Breast epithelium (tissue), 4 donors: Measurements from ENCODE around the gene CLCN2. TPM values are rescaled to one million over a fixed set of nuclear protein-coding genes. Genes with fewer than 3 reads are reported as not detected.

ENCODE experiments used
- DNase-seq, 2 donors: peaks; one replicate each; pipeline ENCODE4 v3.0.0-alpha.2; 2019; ENCODE audit warnings: low spot score in 2 of 2
- H3K27ac ChIP-seq, 2 donors: fragments of 200-600 bp; sonication (generic) in 1 of 2; one replicate each; pipeline ENCODE4 v1.5.1; 2016 to 2019; ENCODE audit warnings: mild to moderate bottlenecking in 1 of 2
- H3K27me3 ChIP-seq, 2 donors: fragments of 200-600 bp; sonication (generic) in 1 of 2; one replicate each; pipeline versions ENCODE4 v1.5.1 to v1.6.0; 2017 to 2019; ENCODE audit warnings: control low read depth in 1 of 2, mild to moderate bottlenecking in 1 of 2
- H3K36me3 ChIP-seq: fragments of 200-600 bp; one replicate; pipeline ENCODE4 v1.5.1; 2019
- H3K4me1 ChIP-seq, 2 donors: fragments of 200-600 bp; sonication (generic); one replicate each; pipeline ENCODE4 v1.5.1; 2016 to 2019; ENCODE audit warnings: control low read depth in 1 of 2
- H3K4me3 ChIP-seq, 3 donors: fragments of 200-600 bp; sonication (generic); 1 replicate in 2 of 3; 2 replicates in 1 of 3; pipeline ENCODE4 v1.5.1; 2016 to 2019; ENCODE audit warnings: mild to moderate bottlenecking in 3 of 3, moderate library complexity in 2 of 3
- H3K9me3 ChIP-seq, 2 donors: fragments of 200-600 bp; sonication (generic) in 1 of 2; one replicate each; pipeline ENCODE4 v1.5.1; 2016 to 2019; ENCODE audit warnings: control low read depth in 1 of 2
- POLR2A ChIP-seq: fragments of 450-650 bp; IDR thresholded peaks from one replicate; pipeline ENCODE4 v1.6.1; 2016; ENCODE audit warnings: antibody characterized with exemption, mild to moderate bottlenecking, moderate library complexity
- POLR2AphosphoS5 ChIP-seq, 3 donors: sonication (generic); formaldehyde crosslinking; IDR thresholded peaks; one replicate each; pipeline ENCODE4 v1.6.1; 2017; ENCODE audit warnings: antibody characterized with exemption in 3 of 3
- intact Hi-C: fragments of 100-400 bp; cut with DNase I; formaldehyde crosslinking; loops from one replicate; pipeline ENCODE4 v1.15.1; 2023; ENCODE audit warnings: low total_unique reads
- total RNA-seq, 3 donors: library from RNA; depleted of rRNA; stranded (reverse); fragments of >200 nt; gene quantifications; one replicate each; pipeline ENCODE4 v1.1.0, GENCODE V29; 2016
- TF ChIP-seq, protein P1 (sequence below), 3 donors: fragments of 450-650 bp; IDR thresholded peaks; one replicate each; pipeline ENCODE4 v1.5.1; 2016 to 2017; ENCODE audit warnings: antibody characterized with exemption in 3 of 3, mild to moderate bottlenecking in 3 of 3, moderate library complexity in 3 of 3

Gene CLCN2
- total RNA-seq, 3 donors from 2014 or later, result 2.1 to 4.2 (median 2.6) TPM

GRCh38 chr3:184384342-184384741, 22.9 kb upstream of the CLCN2 start:
- no peaks in the 10 kb centered on the region for H3K4me1 ChIP-seq
- no peak overlapping the region for H3K27ac ChIP-seq
- no peaks in the 10 kb centered on the region for H3K36me3 ChIP-seq
- no peaks in the 10 kb centered on the region for H3K9me3 ChIP-seq
- TF ChIP-seq, protein P1, sequence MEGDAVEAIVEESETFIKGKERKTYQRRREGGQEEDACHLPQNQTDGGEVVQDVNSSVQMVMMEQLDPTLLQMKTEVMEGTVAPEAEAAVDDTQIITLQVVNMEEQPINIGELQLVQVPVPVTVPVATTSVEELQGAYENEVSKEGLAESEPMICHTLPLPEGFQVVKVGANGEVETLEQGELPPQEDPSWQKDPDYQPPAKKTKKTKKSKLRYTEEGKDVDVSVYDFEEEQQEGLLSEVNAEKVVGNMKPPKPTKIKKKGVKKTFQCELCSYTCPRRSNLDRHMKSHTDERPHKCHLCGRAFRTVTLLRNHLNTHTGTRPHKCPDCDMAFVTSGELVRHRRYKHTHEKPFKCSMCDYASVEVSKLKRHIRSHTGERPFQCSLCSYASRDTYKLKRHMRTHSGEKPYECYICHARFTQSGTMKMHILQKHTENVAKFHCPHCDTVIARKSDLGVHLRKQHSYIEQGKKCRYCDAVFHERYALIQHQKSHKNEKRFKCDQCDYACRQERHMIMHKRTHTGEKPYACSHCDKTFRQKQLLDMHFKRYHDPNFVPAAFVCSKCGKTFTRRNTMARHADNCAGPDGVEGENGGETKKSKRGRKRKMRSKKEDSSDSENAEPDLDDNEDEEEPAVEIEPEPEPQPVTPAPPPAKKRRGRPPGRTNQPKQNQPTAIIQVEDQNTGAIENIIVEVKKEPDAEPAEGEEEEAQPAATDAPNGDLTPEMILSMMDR (IDR thresholded peaks at IDR 0.05), result no peak
- no peak for TF ChIP-seq POLR2AphosphoS5 (IDR thresholded peaks at IDR 0.05)
- no peak for TF ChIP-seq POLR2A
- no peak for DNase-seq
- H3K27me3 ChIP-seq, result no peaks in the 10 kb centered on the region
- H3K4me3 ChIP-seq, result no peak overlapping the region
- intact Hi-C loops, result no loop called here

- TF ChIP-seq, protein P1 (IDR thresholded peaks at IDR 0.05), result no peak
- no peak for TF ChIP-seq POLR2A
- TF ChIP-seq POLR2AphosphoS5 (IDR thresholded peaks at IDR 0.05), result no peak
- Histone ChIP-seq H3K4me1 (no peaks in the 10 kb centered on the region), H3K27me3 (no peaks in the 10 kb centered on the region), H3K27ac (no peak overlapping the region), H3K36me3 (no peaks in the 10 kb centered on the region), H3K9me3 (no peaks in the 10 kb centered on the region), H3K4me3 (no peak overlapping the region)
- intact Hi-C loops, result no loop called here
- no peak for DNase-seq
Measured at GRCh38 chr3:184383033-184383740, 21.8 kb upstream of the CLCN2 start.

DNA sequence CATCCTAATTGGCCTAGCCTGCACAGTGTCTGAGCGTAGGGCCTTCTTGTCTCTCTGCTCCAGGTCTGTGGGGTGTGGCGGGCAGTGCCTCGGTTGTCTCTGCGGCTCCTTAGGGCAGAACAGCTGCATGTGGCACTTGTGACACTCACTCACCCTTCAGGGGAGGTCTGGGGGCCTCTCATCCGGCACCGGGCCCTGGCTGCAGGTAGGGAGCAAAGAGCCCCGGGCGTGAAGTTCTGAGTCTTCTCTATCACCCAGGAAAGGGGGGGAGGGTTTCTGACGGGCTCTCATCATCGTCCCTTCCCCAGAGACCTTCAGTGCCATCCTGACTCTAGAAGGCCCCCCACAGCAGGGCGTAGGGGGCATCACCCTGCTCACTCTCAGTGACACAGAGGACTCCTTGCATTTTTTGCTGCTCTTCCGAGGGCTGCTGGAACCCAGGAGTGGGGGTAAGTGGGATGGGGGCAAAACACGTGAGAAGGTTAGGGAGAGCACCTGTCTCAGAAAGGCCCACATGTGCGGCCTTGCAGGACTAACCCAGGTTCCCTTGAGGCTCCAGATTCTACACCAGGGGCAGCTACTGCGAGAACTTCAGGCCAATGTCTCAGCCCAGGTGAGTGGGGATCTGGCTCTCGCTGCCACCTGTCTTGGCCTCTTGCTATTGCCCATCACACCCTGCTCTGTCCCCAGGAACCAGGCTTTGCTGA, 21.1 kb upstream of the CLCN2 start:
- Histone ChIP-seq H3K36me3 (no peaks in the 10 kb centered on the region), H3K4me1 (no peaks in the 10 kb centered on the region), H3K27ac (no peak overlapping the region), H3K27me3 (no peaks in the 10 kb centered on the region), H3K9me3 (no peaks in the 10 kb centered on the region), H3K4me3 (no peak overlapping the region)
- no peak for DNase-seq
- TF ChIP-seq POLR2A (no peak), POLR2AphosphoS5 (IDR thresholded peaks at IDR 0.05) (no peak)
- TF ChIP-seq, protein P1 (IDR thresholded peaks at IDR 0.05), result no peak
- intact Hi-C loops, result no loop called here

DNA sequence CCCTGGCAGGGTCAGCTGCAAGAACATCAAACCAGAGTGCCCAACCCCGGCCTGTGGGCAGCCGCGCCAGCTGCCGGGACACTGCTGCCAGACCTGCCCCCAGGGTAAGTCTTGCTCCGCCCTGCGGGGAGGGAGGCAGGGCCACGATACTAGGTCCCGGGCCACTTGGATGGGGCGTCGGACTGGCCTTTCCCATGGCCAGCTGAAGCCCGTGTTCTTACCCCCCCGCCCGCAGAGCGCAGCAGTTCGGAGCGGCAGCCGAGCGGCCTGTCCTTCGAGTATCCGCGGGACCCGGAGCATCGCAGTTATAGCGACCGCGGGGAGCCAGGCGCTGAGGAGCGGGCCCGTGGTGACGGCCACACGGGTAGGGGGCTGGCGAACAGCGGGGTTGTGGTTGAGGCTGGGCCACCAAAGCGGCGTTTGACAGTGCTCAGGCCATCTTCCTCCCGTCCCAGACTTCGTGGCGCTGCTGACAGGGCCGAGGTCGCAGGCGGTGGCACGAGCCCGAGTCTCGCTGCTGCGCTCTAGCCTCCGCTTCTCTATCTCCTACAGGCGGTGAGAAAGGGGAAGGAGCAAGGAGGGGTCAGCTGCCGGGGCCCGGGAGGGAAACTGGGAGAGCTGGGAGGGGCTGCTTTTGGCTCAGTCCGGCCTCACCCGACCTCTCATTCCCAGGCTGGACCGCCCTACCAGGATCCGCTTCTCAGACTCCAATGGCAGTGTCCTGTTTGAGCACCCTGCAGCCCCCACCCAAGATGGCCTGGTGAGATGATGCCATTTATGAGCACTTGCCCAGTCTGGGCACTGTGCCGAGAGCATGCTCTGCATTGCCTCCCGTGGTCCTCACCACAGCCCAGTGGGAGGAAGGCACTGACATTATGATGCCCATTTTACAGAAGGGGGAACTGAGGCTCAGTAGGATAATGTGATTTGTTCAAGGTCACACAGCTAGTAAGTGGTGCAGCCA, 20.1 kb upstream of the CLCN2 start:
- peak overlapping the region; percentile 47 to 81 (median 57) for H3K4me3 ChIP-seq
- H3K27ac ChIP-seq, result peak overlapping the region; percentile 13 to 89
- no peak for DNase-seq
- H3K27me3 ChIP-seq, result no peaks in the 10 kb centered on the region
- H3K9me3 ChIP-seq, result no peaks in the 10 kb centered on the region
- TF ChIP-seq POLR2A (no peak), POLR2AphosphoS5 (IDR thresholded peaks at IDR 0.05) (no peak)
- TF ChIP-seq, protein P1 (IDR thresholded peaks at IDR 0.05), result no peak
- H3K4me1 ChIP-seq, result no peaks in the 10 kb centered on the region
- intact Hi-C loops, result no loop called here
- no peaks in the 10 kb centered on the region for H3K36me3 ChIP-seq
